BJ (cell line): ENCODE measurements around the gene FABP6. TPM values are rescaled to one million over a fixed set of nuclear protein-coding genes. Genes with fewer than 3 reads are reported as not detected.
A peak's percentile ranks its signal among the peaks of the same experiment; 100 is the strongest.

Experiments
- CTCF ChIA-PET: fragments of 350-600 bp; formaldehyde crosslinking; extraction: SDS; loops from one replicate; lab custom pipeline; 2021; ENCODE audit warnings: antibody characterized with exemption, inconsistent platforms; lab: Yijun Ruan, JAX
- POLR2A ChIA-PET: fragments of 300-600 bp; sonication (Branson Sonifier 250); formaldehyde crosslinking; extraction: SDS; loops from one replicate; lab custom pipeline; 2021; ENCODE audit warnings: antibody characterized with exemption; lab: Charles Lee
- DNase-seq: peaks from one replicate; pipeline ENCODE4 v3.0.0-alpha.2; 2011; ENCODE audit warnings: low read depth
- H3K27me3 ChIP-seq: 2 replicates; pipeline ENCODE4 v1.6.0; 2011; ENCODE audit warnings: low read length; ENCODE audit not compliant: control insufficient read depth, insufficient read depth
- H3K36me3 ChIP-seq: 2 replicates; pipeline ENCODE4 v1.5.1; 2011; ENCODE audit warnings: low read length; ENCODE audit not compliant: control insufficient read depth, insufficient read depth
- H3K4me3 ChIP-seq: 2 replicates; pipeline ENCODE4 v1.5.1; 2011; ENCODE audit warnings: low read depth, mild to moderate bottlenecking, control low read depth, low read length
- polyA plus RNA-seq: library from polyadenylated mRNA; depleted of rRNA; stranded (reverse); fragments of >200 nt; gene quantifications from 2 replicates; pipeline ENCODE4 v1.2.3, GENCODE V29; 2011
- TF ChIP-seq, protein P1 (sequence below): IDR thresholded peaks from 2 replicates; pipeline ENCODE4 v1.5.1; 2011; ENCODE audit warnings: low read depth, mild to moderate bottlenecking, control low read depth, inconsistent platforms, low read length, moderate library complexity; ENCODE audit not compliant: insufficient read depth

The FABP6 gene
- polyA plus RNA-seq, 1 experiment, result not detected

DNA sequence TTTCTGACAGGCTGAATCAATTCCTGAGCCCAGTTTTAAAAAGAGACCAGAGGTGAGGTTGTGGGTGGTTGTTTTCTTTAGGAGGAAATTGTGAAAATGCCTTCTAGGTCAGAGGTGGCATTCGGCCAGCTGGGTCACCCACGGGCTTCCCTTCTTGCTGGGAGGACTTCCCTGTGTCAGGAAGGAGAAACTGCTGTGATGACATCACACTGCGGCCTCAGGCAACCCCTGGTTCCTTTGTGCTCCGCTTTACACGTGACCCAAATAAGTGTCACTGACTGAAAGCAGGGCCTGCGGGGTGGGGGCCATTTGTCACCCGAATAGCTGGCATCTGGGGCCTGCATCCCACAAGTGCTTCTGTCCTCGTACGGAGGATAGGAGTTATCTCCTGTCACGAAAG lies 39.7 kb downstream of the FABP6 start:
- no peaks in the 10 kb centered on the region for H3K27me3 ChIP-seq
- CTCF ChIA-PET, result interaction anchor here (1.0 kb wide), 1 partner anchor 74 kb away, joined by 3 read pairs; no protein-coding TSS in a partner anchor
- peak; percentile 48 for DNase-seq
- POLR2A ChIA-PET, result no interaction called here
- TF ChIP-seq, protein P1, sequence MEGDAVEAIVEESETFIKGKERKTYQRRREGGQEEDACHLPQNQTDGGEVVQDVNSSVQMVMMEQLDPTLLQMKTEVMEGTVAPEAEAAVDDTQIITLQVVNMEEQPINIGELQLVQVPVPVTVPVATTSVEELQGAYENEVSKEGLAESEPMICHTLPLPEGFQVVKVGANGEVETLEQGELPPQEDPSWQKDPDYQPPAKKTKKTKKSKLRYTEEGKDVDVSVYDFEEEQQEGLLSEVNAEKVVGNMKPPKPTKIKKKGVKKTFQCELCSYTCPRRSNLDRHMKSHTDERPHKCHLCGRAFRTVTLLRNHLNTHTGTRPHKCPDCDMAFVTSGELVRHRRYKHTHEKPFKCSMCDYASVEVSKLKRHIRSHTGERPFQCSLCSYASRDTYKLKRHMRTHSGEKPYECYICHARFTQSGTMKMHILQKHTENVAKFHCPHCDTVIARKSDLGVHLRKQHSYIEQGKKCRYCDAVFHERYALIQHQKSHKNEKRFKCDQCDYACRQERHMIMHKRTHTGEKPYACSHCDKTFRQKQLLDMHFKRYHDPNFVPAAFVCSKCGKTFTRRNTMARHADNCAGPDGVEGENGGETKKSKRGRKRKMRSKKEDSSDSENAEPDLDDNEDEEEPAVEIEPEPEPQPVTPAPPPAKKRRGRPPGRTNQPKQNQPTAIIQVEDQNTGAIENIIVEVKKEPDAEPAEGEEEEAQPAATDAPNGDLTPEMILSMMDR, result no peak
- no peak overlapping the region for H3K4me3 ChIP-seq
- H3K36me3 ChIP-seq, result no peaks in the 10 kb centered on the region

DNA sequence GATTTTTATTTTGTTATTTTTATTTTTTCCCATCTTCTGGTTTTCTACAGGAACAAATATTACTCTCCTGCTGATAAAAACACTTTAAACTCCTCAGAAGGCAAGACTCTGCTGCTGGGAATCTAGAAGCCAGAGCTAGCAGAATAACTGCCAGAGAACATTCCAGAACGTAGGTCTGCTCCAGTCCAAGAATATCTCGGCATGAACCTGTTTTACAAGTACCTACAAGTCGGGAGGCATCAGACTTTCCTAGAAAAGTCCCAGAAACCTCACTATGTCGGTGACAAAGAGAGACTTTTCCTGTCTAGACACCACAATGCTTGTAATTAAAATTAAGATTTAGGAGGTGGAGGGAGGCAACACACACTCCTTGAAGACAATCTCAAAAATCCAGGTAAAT lies 41.4 kb downstream of the FABP6 start:
- Histone ChIP-seq H3K36me3 (no peaks in the 10 kb centered on the region), H3K27me3 (no peaks in the 10 kb centered on the region; the same call in 1 of the 2 replicates), H3K4me3 (no peak overlapping the region)
- DNase-seq, result no peak
- POLR2A ChIA-PET, result no interaction called here
- CTCF ChIA-PET, result no interaction called here
- TF ChIP-seq, protein P1, result no peak

DNA sequence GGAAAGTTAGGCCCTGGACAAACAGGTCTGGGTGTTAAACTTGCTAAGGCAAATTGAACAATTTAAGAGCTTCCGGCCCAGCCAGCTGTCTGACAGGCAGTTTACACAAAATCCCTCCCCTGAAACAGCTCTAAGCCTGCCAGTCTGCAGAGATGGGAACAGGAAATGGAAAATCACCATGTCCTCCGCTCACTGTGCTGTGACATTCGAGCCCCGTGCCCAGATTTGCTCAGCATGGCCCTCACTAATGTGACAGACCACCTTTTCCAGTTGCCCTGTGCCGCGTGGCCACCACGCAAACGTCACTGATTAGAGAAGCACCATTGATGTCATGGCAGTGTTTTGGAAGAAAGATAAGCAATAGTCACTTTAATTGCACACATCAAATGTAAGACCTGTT lies 42.1 kb downstream of the FABP6 start:
- TF ChIP-seq, protein P1, result no peak
- POLR2A ChIA-PET, result no interaction called here
- CTCF ChIA-PET, result interaction anchor here (0.6 kb wide), 1 partner anchor 166 kb away, joined by 3 read pairs; no protein-coding TSS in a partner anchor
- Histone ChIP-seq H3K4me3 (no peak overlapping the region), H3K36me3 (no peaks in the 10 kb centered on the region), H3K27me3 (no peaks in the 10 kb centered on the region; the same call in 1 of the 2 replicates)
- no peak for DNase-seq

DNA sequence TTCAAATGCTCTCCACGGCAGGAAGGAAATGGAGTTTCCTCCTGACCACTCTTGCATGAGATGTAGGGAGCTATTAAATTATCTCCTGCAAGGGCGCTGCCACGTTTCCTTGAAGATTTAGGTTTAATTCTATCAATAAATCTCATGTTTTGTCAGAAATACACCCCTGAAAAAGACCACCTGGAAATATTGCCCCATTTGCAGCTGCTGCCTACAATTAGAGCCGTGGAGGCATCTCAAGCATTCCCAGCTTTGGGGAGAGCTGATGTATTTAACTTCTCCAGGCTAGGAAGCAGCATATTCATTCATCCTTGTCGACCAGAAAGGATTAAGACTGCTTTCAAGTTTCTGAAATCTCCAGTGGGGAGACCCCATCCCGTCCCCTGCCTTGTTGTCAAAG lies 42.5 kb downstream of the FABP6 start:
- ChIA-PET CTCF (interaction anchor here (0.6 to 1.0 kb wide), 2 partner anchors 13 to 166 kb away, joined by 3 read pairs; no protein-coding TSS in a partner anchor), POLR2A (no interaction called here)
- TF ChIP-seq, protein P1, result no peak
- DNase-seq, result no peak
- H3K36me3 ChIP-seq, result no peaks in the 10 kb centered on the region
- no peak overlapping the region for H3K4me3 ChIP-seq
- no peaks in the 10 kb centered on the region; the same call in 1 of the 2 replicates for H3K27me3 ChIP-seq

DNA sequence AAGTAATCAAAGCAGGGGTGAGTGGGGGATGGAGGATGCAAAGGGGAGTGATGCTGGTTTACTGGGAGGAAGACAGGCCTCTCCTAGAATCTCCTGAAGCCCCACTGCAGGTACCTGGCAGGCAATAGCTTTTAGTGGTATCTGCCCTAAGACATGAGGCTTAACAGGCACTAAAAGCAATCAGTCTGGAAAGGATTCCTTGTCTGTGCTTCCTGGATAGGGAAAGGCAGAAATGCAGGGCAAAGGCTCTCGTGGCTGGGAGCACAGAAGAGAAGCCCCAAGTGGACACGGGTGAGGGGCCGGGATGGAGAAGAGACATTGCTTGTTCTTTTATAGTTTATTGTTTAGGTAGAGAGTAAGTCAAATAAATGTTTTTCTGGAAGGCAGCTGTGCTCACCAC lies 43.0 kb downstream of the FABP6 start:
- CTCF ChIA-PET, result interaction anchor here (0.8 to 1.0 kb wide), 2 partner anchors 13 to 119 kb away, joined by 3 read pairs; no protein-coding TSS in a partner anchor
- H3K4me3 ChIP-seq, result no peak overlapping the region
- POLR2A ChIA-PET, result no interaction called here
- TF ChIP-seq, protein P1, result no peak
- no peaks in the 10 kb centered on the region; the same call in 1 of the 2 replicates for H3K27me3 ChIP-seq
- no peaks in the 10 kb centered on the region for H3K36me3 ChIP-seq
- DNase-seq, result no peak
